Measurements from ENCODE around the gene NRBP1.
"Not testable (repeated sequence)": the region's sequence is repeated elsewhere in the genome, so short reads cannot be mapped to it uniquely, and the experiment has no call there.

NRBP1 gene

DNA sequence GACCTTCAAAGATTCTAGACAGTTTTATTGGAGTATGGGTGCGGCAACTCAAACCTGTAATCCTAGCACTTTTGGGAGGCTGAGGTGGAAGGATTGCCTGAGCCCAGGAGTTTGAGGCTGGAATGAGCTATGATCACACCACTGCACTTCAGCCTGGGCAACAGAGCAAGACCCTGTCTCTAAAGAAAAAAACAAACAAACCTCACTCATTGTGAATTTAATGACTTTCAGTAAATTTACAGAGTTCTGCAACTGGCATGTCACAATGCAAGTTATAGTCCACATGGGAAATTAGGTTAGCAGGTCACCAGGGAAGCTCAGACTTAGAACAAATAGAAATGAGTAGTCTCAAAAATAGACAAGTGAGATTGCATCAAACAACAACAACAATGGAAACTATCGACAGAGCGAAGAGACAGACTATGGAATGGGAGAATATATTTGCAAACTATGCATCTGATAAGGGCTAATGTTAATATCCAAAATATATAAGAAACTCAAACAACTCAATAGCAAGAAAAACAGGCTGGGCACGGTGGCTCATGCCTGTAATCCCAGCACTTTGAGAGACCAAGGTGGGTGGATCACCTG, 6.7 kb upstream of the NRBP1 start:
- no peak for DNase-seq (ENCODE audit: low read depth in 2 of 2)

DNA sequence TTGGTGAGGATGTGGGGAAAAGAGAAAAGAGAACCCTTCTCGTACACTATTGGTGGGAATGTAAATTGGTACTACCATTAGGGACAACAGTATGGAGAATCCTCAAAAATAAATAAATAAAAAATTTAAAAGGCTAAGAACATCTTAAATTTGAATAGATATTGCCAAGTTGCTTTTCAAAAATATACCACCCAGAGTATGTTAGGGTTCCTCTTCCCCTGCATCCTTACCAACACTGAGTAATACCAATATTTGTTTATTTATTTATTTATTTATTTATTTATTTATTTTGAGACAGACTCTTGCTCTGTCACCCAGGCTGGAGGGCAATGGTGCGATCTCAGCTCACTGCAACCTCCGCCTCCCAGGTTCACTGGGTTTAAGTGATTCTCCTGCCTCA, 5.5 kb upstream of the NRBP1 start:
- DNase-seq (ENCODE audit: low read depth in 2 of 2), result no peak

DNA sequence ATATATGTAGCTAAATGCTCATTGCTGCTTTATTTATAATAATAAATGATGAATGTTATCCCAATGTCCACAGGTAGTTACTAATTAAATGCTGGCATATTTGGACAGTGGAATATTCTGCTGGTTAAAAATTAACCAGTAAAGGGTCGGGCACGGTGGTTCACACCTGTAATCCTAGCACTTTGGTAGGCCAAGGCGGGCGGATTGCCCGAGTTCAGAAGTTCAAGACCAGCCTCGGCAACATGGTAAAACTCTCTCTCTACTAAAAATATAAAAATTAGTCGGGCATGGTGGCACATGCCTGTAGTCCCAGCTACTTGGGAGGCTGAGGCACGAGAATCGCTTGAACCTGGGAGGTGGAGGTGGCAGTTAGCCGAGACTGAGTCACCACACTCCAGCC, 3.4 kb upstream of the NRBP1 start:
- not testable (repeated sequence) for DNase-seq (ENCODE audit: low read depth in 2 of 2)

DNA sequence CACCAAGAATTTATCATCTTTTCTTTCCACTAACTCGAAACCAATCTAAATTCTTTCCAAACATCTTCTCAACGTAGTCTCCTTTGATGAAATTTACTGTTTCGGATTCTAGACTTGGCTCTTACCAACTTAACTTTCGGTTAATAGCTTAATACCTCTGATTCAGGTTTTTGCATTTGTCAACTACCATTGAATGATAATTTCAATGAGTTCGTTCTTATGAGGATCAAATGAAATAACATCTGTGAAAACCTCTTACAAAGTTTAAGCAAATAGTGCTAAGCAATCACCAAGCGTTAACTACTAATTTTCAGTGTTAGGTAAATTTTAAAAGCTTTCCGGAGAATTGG, 593 bp upstream of the NRBP1 start:
- DNase-seq (ENCODE audit: low read depth in 2 of 2), result no peak

DNA sequence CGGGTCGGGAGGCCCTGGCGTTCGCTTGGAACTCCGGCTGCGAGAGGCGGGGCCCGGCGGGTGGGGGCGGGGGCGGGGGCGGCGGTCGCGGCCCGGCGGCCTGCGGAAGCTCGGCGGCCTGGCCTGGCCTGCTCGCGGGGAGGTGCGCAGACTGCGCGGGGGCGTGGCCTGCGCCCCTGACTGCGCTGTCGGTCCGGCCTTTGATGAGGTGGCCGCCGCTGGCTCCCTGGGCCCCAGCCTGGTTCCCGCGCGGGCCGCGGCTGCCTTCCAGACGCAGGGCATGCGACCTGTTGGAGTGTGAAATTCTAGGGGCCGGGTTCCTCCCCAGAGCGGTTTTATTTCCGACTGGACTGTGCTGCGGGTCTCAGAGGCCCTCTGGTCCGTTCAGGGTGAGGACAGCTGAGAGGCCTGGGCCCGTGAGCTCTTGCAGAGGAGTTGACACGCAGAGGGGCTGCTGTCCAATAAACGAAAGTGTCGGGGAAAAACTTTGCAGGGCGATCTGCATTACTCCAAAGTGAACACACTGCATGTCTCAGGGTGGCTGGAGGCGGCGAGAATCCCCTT, 629 bp downstream of the NRBP1 start:
- peak; percentile 45 to 52 for DNase-seq (ENCODE audit: low read depth in 2 of 2)

DNA sequence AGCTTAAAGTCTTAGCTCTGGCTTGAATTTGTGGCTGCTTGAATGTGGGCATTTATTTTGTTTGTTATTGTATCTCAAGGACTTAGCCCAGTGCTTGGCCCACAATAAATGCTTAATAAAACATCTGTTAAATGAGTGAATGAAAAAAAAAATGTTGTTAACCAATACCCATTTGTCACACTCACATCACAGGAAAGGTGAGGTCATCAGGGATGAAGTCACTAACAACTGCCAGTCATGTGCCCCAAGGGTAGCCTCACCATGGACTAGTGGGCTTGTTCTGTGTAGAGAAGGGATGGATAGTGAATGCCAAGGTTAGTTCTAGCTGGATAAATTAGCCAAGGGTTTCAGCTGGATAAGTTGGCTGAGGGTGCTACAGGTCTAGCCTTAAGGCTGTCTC, 3.0 kb downstream of the NRBP1 start:
- DNase-seq (ENCODE audit: low read depth in 2 of 2), result no peak

DNA sequence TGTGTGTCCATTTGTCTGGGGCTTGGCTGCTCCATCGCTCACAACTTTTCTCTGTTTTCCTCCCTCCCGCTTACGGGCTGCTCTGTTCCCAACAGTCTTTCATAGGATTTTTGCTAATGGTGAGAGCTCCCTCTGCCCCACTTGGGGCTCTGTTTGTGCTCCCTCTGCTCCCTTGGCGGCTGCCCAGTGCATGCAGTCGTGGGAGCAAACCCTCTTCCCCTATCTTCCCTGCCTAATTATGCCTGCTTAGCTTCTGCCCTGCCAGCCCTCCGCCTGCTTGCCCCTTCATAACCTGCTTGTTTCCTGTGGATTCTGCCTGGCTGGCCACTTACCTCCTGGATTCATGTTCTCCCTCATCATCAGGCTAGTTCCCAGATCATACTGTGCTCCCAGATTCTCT, 7.2 kb downstream of the NRBP1 start:
- no peak for DNase-seq (ENCODE audit: low read depth in 2 of 2)

DNA sequence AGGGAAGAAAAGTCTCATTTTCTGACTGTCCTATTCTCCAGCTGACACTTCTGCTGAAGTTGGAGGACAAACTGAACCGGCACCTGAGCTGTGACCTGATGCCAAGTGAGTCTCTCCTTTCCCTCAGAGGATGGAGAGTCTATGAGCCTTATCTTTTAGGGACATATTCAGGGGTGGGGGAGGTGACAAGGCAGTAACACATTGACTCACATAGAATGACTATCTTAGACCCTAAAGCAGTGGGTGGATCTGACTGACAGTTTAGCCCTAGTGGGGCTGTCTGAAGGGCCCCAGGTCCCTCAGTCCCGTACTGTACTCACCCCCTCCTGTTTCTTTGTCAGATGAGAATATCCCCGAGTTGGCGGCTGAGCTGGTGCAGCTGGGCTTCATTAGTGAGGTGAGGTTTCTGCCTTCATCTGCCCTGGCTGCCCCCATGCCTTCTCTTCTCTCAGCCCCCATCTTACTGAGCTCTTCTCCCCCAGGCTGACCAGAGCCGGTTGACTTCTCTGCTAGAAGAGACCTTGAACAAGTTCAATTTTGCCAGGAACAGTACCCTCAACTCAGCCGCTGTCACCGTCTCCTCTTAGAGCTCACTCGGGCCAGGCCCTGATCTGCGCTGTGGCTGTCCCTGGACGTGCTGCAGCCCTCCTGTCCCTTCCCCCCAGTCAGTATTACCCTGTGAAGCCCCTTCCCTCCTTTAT, 12.9 kb downstream of the NRBP1 start:
- DNase-seq (ENCODE audit: low read depth in 2 of 2), result no peak

DNA sequence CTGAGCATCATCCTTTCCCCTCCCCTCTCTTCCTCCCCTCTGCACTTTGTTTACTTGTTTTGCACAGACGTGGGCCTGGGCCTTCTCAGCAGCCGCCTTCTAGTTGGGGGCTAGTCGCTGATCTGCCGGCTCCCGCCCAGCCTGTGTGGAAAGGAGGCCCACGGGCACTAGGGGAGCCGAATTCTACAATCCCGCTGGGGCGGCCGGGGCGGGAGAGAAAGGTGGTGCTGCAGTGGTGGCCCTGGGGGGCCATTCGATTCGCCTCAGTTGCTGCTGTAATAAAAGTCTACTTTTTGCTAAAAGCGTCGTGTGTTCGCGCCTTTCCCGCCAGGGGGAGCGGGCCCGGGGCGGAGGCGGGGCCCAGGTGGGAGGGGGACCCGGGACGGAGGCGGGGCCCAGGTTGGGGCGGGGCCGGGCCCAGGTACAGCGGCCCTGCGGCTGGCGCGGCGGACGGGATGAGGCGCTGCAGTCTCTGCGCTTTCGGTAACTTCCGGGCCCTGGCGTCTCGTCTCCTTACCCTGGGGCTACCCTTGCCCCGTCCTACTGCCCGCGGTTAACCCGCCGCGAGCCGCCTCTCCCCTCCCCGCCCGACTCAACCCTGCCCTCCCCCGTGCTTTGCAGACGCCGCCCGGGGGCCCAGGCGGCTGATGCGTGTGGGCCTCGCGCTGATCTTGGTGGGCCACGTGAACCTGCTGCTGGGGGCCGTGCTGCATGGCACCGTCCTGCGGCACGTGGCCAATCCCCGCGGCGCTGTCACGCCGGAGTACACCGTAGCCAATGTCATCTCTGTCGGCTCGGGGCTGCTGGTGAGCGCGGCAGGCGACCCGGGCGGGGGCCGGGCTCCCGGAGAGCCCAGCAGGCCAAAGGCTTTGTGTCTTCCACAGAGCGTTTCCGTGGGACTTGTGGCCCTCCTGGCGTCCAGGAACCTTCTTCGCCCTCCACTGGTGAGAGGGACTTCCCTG, 13.8 kb downstream of the NRBP1 start, which contains the start of gene KRTCAP3:
Gene KRTCAP3, plus strand, starts transcription at position 424 of the 962 bp plus-strand sequence. Its CDS starts 32 bp downstream, at position 456.
- no peak for DNase-seq (ENCODE audit: low read depth in 2 of 2)

DNA sequence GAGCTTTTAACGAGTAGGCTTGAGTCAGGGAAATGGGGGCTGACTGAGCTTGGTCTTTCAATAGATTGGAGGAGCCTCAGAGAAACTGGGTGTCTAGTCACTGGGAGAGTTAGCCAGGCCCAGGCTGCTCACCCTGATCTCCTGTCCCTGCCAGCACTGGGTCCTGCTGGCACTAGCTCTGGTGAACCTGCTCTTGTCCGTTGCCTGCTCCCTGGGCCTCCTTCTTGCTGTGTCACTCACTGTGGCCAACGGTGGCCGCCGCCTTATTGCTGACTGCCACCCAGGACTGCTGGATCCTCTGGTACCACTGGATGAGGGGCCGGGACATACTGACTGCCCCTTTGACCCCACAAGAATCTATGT, 14.5 kb downstream of the NRBP1 start:
- DNase-seq (ENCODE audit: low read depth in 2 of 2), result no peak

DNA sequence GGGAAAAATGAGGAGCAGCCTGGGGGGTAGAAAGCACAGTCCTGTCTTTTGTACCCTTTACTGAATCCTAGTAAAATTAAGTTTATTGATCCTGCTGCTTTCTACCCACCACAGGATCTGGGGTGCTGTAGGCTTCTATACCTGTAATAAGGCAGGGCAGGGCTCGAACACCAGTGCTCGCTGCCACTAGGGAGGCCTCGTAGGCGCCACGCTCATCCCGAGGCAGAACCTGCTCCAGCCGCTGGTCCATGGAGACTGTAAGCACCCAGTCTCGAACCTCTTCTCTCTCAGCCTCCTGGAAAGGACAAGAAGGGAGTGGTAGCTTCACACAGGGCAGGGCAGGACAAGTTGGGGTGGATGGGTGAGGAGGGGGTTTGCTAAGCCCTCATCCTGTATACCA, 16.7 kb downstream of the NRBP1 start:
- DNase-seq (ENCODE audit: low read depth in 2 of 2), result no peak

DNA sequence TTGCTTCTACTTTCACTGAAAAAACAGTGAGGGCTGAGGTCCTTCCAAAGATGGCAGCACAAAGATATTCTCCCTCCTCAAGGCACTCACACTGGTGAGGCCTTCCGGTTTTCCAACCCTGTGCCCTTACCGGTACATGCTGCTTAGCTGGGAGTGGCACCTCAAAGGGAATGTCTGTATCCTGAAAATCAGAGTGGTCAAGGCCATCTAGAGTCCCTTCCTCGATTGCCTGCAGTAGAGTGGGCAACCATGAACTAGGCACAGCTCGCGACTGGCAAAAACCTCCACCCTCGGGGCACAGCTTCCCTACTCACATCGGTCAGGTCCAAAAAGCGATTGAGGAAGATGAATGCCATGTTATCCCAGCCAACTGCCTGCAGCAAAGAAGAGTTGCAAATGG, 17.2 kb downstream of the NRBP1 start:
- no peak for DNase-seq (ENCODE audit: low read depth in 2 of 2)

DNA sequence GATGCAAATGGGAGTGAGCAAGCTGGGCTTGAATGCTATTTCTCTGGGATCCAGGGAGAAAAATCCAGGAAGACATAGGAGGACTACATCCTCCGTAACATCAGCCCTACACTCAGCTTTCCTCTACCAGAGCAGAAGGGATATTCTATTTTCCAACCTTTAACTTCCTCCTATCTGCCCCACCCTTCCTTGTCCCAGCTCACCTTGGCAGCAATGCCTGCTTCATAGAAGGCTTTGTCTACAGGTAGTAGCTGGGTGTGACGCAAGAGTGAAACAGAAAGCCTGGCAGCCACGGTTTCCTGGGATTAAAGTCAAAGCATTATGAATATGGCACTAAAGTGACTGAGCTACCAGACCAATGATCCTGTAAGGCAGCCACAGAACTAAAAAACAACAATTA, 17.6 kb downstream of the NRBP1 start:
- DNase-seq (ENCODE audit: low read depth in 2 of 2), result no peak

DNA sequence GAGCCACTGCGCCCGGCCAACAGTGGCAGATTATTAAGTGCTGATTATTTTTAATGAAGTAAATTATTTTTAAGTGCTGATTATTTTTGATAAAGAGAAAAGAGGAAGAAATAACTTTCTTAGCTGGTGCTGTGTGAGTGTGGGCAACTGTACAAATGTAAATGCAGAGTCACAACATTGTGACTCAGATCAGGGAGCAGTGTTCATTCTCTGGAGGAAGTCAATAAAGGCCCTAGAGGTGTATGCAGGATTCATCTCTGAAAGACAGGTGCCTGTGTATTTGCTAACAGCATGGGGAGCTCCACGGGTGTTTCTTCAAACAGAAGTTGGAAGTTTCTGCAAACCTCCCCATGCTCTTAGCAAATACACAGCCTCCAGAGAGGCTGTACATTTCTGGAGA, 19.9 kb downstream of the NRBP1 start:
- DNase-seq (ENCODE audit: low read depth in 2 of 2), result no peak

DNA sequence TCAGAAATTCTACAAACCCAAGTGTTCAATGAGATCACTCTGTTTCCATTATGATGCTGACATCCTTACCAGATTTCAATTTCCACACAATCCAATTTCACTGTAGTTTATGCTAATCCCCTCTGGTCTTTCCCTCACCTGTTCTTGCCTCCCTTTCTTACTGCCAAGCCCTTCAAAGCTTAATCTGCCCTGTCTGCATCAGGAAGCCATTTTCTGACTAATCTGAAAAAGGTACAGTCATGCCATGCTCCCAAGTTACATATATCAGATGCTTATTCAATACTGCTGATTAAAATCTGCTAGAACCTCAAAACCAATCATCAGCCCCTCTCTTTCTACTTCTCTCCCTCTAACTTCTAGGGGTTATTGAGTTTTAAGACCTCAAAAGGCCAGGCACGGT, 22.7 kb downstream of the NRBP1 start:
- DNase-seq (ENCODE audit: low read depth in 2 of 2), result no peak

DNA sequence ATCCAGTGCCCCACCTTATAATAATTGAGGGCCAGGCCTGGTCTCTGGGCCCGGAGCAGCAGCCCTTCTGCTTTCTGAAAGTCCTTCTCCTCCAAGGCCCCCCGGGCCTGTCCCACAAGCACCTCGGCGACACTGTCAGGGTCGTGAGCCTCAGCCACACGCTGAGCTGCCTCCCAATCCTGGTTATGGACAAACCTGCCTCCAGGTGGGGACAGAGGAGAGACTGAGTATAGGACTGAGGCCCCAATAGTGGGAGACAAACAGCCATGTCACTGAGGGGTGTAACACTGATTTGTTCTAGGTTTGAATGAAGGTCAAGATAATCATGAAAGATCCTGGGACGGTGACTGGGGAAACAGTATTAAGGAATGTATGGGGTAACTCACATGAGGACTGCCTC, 25.5 kb downstream of the NRBP1 start:
- no peak for DNase-seq (ENCODE audit: low read depth in 2 of 2)

DNA sequence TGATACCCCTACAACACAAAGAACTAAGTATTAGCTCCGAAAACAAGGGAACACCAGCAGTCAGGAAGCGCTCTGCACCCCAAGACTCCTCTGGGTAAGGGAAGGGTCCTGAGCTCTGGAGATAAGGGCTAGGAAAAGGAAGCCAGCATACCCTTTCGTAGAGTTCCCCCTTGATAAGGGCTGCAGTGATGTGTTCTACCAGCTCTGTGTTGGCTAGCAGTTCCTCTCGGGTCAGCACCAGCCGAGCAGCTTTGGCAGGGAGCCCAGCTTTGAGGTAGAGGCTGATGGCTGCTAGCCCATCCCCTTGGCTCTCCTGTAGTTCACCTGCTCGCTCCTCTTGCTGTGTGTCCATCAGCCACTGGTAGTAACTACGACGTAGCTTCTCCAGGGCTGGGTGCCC, 32.7 kb downstream of the NRBP1 start:
- DNase-seq (ENCODE audit: low read depth in 2 of 2), result no peak

DNA sequence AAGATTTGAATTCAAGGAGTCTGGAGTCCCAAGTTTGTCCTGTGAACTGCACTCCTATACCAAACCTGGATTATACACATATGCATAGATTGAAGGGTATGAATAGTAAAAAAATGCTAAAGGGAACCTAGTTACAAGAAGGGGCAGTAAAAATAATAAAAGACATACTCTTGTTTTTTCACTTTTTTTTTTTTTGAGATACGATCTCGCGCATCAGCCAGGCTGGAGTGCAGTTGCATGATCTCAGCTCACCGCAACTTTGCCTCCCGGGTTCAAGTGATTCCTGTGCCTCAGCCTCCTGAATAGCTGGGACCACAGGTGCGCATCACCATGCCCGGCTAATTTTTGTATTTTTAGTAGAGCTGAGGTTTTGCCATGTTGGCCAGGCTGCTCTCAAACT, 36.0 kb downstream of the NRBP1 start:
- DNase-seq (ENCODE audit: low read depth in 2 of 2), result no peak

DNA sequence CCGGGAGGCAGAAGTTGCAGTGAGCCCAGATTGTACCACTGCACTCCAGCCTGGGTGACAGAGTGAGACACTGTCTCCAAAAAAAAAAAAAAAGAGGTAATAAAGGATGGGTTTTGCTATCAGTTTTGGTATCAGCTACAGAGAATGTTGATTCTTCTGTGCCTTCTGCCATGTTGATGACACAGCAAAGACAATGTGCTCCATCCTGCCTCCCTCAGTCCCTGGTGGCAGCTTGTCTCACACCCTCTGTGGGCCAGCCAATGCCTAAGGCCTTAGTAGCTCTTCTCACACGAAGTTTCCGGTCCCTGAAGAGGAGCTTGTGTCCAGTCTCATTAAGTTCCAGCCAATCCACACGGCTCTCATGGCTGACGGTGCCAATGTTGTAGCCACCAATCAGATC, 43.5 kb downstream of the NRBP1 start:
- DNase-seq (ENCODE audit: low read depth in 2 of 2), result no peak

DNA sequence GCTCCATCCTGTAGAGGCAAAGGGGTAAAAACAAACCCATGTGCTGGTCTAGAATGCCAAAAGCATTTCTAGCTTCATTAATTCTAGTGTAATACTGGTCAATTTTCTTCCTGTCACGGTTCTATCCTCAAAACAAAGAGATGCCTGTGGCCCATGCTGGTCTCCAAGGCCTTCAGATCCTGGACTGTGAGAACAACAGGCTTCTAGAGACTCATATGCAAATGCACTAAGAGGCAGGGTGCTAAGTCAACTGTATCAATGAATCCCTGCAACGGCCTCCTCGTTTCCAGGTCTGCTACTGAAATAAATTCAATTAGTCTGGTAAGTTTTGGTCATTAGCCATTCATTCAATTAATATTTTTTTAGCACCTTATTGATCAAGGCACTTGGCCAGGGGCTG, 57.1 kb downstream of the NRBP1 start:
- no peak for DNase-seq (ENCODE audit: low read depth in 2 of 2)

DNA sequence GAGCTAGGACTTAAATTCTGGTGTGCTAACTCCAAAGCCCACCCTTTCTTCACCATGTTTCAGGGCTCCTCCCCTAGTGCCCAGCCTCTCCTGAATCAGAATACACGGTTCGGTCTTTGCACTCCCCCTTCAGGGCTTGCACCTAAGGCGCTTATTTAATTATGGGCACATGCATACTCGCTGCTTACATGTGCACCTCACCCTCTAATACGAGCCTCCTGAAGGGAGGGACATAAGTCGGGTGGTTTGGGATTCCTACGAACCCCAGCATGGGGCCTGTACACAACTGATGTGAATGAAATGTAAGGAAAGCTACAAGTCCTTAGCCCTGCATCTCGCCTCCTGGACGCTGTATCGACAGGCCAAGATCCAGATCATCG, 60.7 kb downstream of the NRBP1 start:
- DNase-seq (ENCODE audit: low read depth in 2 of 2), result no peak
